ENCODE results near the gene PIP5K1C.

DNA sequence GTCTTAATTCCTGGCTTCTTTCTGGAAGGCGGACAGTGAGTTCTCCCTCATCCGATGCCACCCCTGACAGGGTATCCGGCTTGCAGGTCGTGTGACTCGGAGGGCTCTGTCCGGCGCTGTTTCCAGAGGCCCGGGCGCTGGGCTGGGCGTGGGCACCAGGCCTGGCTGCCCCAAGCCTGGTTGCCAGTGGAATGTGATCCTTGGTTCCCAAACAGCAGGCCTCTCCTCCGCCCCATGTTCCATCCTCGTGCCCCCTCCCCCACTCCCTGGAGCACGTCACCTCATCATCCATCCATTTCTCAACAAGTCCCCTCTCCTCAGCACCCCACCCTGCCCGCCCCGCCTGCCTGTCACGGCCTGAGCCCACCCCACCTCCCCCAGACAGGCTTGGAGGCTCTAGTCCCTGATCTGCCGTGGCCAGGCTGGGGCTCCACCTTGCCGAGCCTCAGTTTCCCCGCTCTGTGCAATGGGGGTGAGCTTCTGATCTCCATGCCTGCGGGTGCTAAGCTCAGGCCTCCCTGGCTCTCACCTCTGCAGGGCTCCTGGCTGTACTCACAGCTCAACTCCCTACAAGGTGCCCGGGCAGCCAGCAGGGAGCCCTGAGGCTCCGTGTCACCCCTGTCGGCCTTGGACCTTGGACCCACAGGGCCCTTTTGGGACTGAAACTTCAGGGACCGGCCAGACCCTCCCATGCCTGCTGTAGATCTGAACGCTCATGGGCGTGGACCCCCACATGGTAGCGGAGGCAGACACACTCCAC is 95.9 kb downstream of the PIP5K1C start:
- TF ChIP-seq CTCF (IDR thresholded peaks at IDR 0.05) (no peak), POLR2AphosphoS5 (IDR thresholded peaks at IDR 0.05) (no peak)

Data from breast epithelium (tissue), 3 donors.